ENCODE results near the gene SLC16A12. TPM values are rescaled to one million over a fixed set of nuclear protein-coding genes. Genes with fewer than 3 reads are reported as not detected.
"Not testable (repeated sequence)": the region's sequence is repeated elsewhere in the genome, so short reads cannot be mapped to it uniquely, and the experiment has no call there.

The SLC16A12 gene
- total and polyA plus RNA-seq, 2 of the 8 experiments (the other 6 are each of a cell fraction or from before 2014, with no cell fraction given): 1.6 to 1.9 TPM

GRCh38 chr10:89444819-89445218, 90.6 kb downstream of the SLC16A12 start:
- CTCF ChIA-PET (ENCODE audit: partially characterized antibody): interaction anchor here (0.6 to 2.1 kb wide), 6 partner anchors 10 to 180 kb away, joined by 3 to 5 read pairs (median 4); no protein-coding TSS in a partner anchor
- H2BK15ac ChIP-seq (ENCODE audit: low read length); H4K8ac ChIP-seq (ENCODE audit: extremely low read depth, insufficient read depth, low read length); H3K79me2 ChIP-seq (ENCODE audit: control insufficient read depth in 1 of 2, insufficient read depth in 2 of 2, low read length in 2 of 2); H3K36me3 ChIP-seq (ENCODE audit: control insufficient read depth in 2 of 4, insufficient read depth in 4 of 4, low read length in 3 of 4); POLR2A ChIA-PET (ENCODE audit: partially characterized antibody); H2BK5ac ChIP-seq (ENCODE audit: low read depth, low read length); H3K9me3 ChIP-seq (ENCODE audit: insufficient read depth in 2 of 2, low read depth in 1 of 2, low read length in 1 of 2); H3K27ac ChIP-seq (ENCODE audit: low read depth, low read length); H3K27me3 ChIP-seq (replicated peaks in 1 of 4; ENCODE audit: control insufficient read depth in 3 of 4, extremely low read depth in 1 of 4, insufficient read depth in 3 of 4, low read length in 3 of 4); H2AK5ac ChIP-seq (ENCODE audit: low read depth, low read length); H2BK12ac ChIP-seq (ENCODE audit: low read depth, low read length); H3K4me1 ChIP-seq (replicated peaks in 1 of 4; ENCODE audit: control insufficient read depth in 3 of 4, insufficient read depth in 4 of 4, low read length in 3 of 4); H2BK120ac ChIP-seq (replicated peaks; ENCODE audit: low read depth, low read length); H3K23me2 ChIP-seq (ENCODE audit: low read depth, low read length); H2AFZ ChIP-seq (ENCODE audit: low read length); H3K56ac ChIP-seq (replicated peaks; ENCODE audit: insufficient read length, low read depth, low read length); H3K79me1 ChIP-seq (ENCODE audit: low read depth, low read length); H3K4ac ChIP-seq (replicated peaks; ENCODE audit: insufficient read length, low read depth, low read length); H4K91ac ChIP-seq (replicated peaks; ENCODE audit: insufficient read length, low read length); H4K5ac ChIP-seq (ENCODE audit: insufficient read length, low read depth, low read length); DNase-seq (ENCODE audit: low read depth in 1 of 2, low spot score in 2 of 2); H4K20me1 ChIP-seq (replicated peaks in 1 of 2; ENCODE audit: control insufficient read depth in 1 of 2, insufficient read depth in 2 of 2, low read length in 2 of 2); H3K9ac ChIP-seq (replicated peaks in 1 of 4; ENCODE audit: extremely low read depth in 1 of 4, low read depth in 3 of 4, low read length in 3 of 4); H2BK20ac ChIP-seq (ENCODE audit: low read length); H3K23ac ChIP-seq (ENCODE audit: insufficient read length); H3K4me3 ChIP-seq (ENCODE audit: extremely low read depth in 1 of 4, insufficient read depth in 2 of 4, low read depth in 3 of 4, low read length in 4 of 4); FAIRE-seq; H3K4me2 ChIP-seq (ENCODE audit: insufficient read depth in 1 of 2, low read depth in 2 of 2, low read length in 2 of 2); H3K14ac ChIP-seq (ENCODE audit: insufficient read length); H3K18ac ChIP-seq (ENCODE audit: extremely low read depth, low read length): not testable (repeated sequence)
- WGBS, 2 experiments (ENCODE audit: extremely low coverage in 1 of 2, insufficient coverage in 1 of 2, insufficient read length in 1 of 2, insufficient replicate concordance in 2 of 2, low coverage in 1 of 2, low lambda C conversion rate in 2 of 2, missing lambda C conversion rate in 1 of 2): 95% methylated on average over 7 of the region's 7 CpGs; no CpG with 5 or more reads in 1 of the 2 experiments

All from H1 (cell line).